HG03039 (cell line): ENCODE data around the gene VRK1.

Experiments
- ATAC-seq: cut with Tn5 transposase; IDR thresholded peaks from one replicate; pipeline ENCODE4 v1.9.1; 2021; ENCODE audit warnings: mild to moderate bottlenecking, moderate library complexity; ENCODE audit not compliant: unreplicated experiment

Gene VRK1

DNA sequence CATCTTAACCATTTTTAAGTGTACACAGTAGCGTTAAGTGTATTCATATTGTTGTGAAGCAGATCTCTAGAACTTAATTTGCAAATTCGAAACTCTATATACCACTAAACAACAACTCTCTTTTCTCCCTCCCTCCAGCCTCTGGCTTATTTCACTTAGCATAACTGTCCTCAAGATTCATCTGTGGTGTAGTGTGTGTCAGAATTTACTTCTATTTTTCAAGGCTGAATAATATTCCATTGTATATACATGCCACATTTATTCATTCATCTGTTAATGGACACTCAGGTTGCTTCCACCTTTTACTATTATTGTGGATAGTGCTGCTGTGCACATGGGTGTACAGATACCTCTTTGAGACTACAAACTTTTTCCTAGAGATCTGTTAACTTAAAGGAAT is 26.5 kb downstream of the VRK1 start:
- ATAC-seq: no peak

GRCh38 chr14:96824283-96824682 is 27.1 kb downstream of the VRK1 start:
- ATAC-seq: no peak

DNA sequence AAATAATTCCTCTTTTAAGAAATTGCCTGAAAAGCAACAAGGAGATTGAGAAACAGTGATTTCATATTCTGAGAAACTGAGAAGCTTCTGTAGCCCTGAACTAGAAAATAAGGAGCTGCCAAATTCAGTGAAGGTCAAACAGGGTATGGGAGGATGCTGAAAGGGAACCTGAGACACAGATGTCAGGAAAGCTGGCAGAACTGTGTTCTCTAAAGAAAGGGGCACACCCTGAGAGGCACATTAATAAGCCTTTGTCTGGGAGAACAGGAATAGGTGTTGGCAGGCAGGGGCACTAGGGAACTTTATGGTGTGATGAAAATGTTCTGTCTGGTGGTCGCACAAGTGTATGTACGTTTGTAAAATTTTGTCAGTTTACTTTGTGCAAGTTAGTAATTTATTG is 29.6 kb downstream of the VRK1 start:
- ATAC-seq: no peak

DNA sequence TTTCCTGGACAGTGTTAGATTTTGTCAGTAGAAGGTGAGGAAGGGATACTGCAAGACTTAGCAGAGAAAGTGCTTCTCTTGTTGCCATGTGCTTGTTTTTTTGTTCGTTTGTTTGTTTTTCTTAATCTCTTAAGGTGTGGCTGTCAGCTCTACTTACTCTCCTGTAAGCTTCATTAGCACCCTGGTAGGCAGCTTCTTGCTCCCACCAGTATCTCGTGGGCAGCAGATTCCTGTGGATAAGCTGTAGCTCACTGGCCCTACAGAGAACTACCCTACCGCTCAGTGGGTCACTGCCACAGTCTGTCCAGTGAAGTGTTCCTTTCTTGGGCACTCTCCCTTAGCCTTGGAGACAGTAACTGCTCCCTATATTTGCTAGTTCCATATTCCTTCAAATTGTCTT is 30.1 kb downstream of the VRK1 start:
- ATAC-seq: no peak

- ATAC-seq: no peak
Measured at GRCh38 chr14:96829791-96830190, 32.6 kb downstream of the VRK1 start.

- no peak for ATAC-seq
Measured at GRCh38 chr14:96830946-96831345, 33.8 kb downstream of the VRK1 start.

GRCh38 chr14:96832351-96832750 is 35.2 kb downstream of the VRK1 start:
- ATAC-seq: no peak

DNA sequence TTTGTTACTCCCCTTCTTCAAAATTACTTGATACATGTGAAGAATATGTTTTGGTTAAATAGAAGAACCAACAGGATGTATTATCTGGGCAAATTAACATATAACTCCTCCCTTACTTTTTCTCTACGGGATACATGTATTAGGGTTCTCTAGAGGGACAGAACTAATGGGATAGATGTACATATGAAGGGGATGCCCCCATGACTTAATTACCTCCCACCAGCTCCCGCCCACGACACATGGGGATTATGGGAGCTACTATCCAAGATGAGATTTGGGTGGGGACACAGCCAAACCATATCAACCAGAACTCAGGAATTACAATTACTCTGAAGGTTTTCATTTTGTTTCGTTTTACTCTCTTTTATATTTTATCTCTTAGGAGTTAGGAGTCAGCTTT is 41.3 kb downstream of the VRK1 start:
- no peak for ATAC-seq

GRCh38 chr14:96839251-96839650 is 42.1 kb downstream of the VRK1 start:
- ATAC-seq: no peak

DNA sequence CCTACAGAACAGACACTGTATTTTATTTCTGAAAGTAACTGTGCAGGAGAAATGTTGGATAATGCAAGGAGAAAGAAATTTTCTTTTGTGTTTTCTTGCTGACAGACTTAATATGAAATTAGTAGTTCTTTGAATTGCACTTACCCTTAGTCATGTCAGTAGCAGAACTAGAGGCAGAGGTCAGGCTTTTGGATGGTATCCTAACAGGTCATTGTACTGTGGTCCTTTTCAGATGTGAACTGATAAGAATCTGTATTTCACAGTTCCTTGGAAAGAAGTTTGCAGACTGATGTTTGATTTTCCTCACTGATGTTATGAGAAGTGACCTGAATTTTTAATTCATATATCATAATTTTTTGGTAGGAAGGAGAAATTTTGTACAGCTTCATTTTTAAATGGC is 46.0 kb downstream of the VRK1 start:
- no peak for ATAC-seq

GRCh38 chr14:96844857-96845570 is 47.8 kb downstream of the VRK1 start:
- ATAC-seq: no peak

GRCh38 chr14:96847451-96847850 is 50.3 kb downstream of the VRK1 start:
- ATAC-seq: no peak

- ATAC-seq: no peak
Measured at GRCh38 chr14:96848011-96848410, 50.8 kb downstream of the VRK1 start.

DNA sequence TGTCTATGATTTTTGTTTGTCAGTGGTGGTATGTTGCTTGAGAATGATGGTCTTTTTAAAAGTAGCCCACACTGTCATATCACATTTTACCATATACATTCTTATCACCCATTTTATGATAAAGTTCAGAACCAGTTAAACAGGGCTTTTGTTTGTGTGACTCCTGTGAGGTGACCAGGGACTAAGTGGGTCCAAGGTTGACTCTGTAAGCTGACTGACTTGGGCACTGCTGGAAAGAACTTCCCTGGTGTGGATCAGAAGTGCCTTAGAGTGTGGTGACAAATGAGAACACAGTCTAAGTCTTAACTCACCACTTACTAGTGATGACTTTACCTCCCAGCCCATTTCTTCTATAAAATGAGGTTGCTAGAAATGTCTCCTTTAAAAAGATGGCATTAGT is 52.6 kb downstream of the VRK1 start:
- ATAC-seq: no peak

DNA sequence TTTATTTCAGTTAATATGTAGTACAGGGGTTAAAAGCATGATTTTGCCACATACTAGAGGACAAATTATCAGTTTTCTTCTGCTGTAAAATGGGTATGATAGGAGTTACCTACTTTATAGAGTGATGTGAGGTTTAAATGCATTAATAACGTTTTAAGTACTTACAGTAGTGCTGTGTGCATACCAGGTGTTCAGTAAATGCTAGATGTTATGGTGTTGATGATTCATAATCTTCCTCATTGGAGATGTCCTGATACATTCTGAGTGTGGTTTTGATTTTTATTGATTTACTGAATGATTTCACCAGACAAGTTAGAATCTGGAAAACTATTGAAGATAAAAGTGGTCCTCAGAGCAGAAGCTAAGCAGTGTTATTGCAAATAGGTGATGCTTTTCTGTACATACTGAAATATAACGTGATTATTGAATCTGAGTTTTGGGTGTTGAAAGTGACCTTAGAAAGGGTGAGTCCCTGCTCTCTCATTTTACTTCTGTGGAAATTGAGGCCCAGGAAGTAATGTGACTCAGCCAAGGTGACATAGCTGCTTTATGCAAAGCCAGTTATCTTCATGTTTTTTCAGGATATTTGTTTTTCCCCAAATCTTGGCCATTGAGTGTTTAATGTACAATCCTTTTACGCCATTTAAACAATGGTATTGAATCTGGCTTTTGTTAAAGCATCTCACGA is 54.7 kb downstream of the VRK1 start:
- ATAC-seq: no peak

- no peak for ATAC-seq
Measured at GRCh38 chr14:96852823-96853422, 55.7 kb downstream of the VRK1 start.

DNA sequence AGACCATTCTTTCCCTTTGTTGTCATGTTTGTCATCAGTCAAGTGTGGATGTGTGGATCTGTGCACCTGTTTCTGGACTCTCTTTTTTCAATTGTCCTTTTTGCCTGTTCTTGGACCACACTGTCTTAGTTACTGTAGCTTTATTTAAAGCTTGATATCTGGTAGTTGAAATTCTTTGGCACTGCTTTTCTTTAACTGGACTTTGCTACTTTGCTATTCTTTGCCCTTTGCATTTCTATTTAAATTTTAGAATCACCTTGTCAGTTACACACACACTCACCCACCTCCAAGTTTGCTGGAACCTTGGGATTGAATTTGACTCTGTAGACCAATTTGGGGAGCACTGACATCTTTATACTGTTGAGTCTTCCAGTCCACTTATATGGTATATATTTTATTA is 61.5 kb downstream of the VRK1 start:
- ATAC-seq: no peak

DNA sequence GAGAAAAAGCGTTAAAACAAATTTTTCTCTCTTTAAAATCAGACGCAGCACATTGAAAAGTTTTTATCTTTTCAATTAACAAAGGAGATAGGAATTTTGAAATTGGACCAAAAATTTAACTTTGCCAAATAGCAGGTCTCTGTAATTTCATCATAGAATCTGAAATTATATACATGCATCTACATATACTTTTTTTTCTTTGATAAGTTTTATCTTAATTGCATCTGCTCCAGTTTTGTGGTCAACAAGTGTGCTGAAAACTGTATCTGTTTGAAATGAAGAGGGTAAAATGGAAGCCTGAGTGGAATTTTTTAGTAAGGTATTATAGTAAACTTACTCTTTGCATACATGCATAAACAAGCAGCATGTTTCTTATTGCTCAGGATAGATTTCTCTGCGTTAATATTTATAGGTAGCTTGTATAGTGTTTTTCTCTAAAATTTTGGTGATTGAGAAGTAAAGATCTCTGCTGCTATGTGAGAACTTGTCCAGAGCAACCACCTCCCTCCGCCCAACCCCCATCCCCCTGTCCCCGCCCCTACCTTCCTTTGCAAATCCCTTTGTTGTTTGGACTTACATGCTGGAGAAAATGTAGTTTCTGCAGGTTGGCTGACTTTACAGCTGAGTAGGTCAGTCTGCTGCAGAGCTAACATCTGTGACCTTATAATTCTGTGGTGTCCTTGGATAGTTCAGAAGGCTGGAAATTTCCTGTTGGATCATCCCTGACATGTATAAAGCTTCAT is 64.6 kb downstream of the VRK1 start:
- ATAC-seq: no peak

- no peak for ATAC-seq
Measured at GRCh38 chr14:96863327-96863985, 66.3 kb downstream of the VRK1 start.

GRCh38 chr14:96863986-96864330 is 66.8 kb downstream of the VRK1 start:
- ATAC-seq: no peak

- no peak for ATAC-seq
Measured at GRCh38 chr14:96867634-96868033, 70.5 kb downstream of the VRK1 start.
